Ovary (tissue), 3 donors: ENCODE results near the gene RPIA.

Source experiments
- EP300 ChIP-seq: sonication (generic); formaldehyde crosslinking; IDR thresholded peaks from one replicate; pipeline ENCODE4 v1.6.1; 2017; ENCODE audit warnings: antibody characterized with exemption
- TF ChIP-seq, protein P1 (sequence below), 3 donors: fragments of 450-650 bp in 2 of 3; fragments of 200-600 bp in 1 of 3; IDR thresholded peaks; one replicate each; pipeline versions ENCODE4 v1.5.1 to v1.8.0; 2016 to 2022; ENCODE audit warnings: antibody characterized with exemption in 3 of 3, mild to moderate bottlenecking in 1 of 3
- donor health status: DM: no; HTN: no; CAD: no.

DNA sequence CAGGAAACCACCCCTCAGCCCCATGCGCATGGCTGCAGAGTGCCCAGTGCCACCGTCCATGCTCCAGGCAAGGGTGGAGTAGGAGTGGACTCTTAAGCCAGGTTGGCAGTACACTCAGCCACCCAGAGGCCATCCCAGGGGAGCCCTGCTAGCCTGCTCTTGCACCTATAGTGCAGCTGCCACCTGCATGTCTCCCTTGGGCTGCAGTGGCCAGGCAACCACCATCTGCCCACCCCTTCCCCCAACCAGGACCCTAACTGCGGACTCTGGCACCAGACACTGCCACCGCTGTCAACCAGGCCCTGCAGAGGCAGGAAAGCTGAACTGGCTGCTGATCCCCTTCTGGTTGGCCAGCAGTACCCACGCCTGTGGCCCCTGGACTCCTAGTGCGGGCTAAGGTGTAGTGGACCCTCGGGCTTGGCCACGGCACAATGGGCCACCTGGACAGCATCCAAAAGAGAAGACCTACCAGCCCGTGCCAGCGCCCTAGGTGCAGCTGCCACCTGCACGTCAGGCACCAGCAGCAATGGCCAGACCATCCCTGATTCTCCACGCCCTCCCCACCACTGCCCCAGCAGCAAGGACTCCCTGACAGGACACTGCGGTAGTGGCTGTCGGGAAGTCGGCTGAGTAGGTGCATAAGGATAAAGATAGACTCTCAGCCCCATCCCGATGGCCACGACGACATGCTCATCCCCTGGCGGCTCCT, 72.8 kb downstream of the RPIA start:
- TF ChIP-seq, protein P1, sequence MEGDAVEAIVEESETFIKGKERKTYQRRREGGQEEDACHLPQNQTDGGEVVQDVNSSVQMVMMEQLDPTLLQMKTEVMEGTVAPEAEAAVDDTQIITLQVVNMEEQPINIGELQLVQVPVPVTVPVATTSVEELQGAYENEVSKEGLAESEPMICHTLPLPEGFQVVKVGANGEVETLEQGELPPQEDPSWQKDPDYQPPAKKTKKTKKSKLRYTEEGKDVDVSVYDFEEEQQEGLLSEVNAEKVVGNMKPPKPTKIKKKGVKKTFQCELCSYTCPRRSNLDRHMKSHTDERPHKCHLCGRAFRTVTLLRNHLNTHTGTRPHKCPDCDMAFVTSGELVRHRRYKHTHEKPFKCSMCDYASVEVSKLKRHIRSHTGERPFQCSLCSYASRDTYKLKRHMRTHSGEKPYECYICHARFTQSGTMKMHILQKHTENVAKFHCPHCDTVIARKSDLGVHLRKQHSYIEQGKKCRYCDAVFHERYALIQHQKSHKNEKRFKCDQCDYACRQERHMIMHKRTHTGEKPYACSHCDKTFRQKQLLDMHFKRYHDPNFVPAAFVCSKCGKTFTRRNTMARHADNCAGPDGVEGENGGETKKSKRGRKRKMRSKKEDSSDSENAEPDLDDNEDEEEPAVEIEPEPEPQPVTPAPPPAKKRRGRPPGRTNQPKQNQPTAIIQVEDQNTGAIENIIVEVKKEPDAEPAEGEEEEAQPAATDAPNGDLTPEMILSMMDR (IDR thresholded peaks at IDR 0.05): no peak
- TF ChIP-seq EP300: no peak
